CD4-positive, CD25-positive, alpha-beta regulatory T cell (primary cell): Measurements from ENCODE around the gene MSI2. TPM values are rescaled to one million over a fixed set of nuclear protein-coding genes. Genes with fewer than 3 reads are reported as not detected.

Source experiments
- ATAC-seq, 2 donors: fragments of 150-1000 bp; cut with Tn5 transposase; one replicate each; pipeline ENCODE4 v1.10.0; 2021; ENCODE audit warnings: low read depth in 2 of 2, moderate number of reproducible peaks in 2 of 2, moderate library complexity in 1 of 2
- DNase-seq, 3 donors: peaks; one replicate each; pipeline versions ENCODE4 v3.0.0 to v3.0.0-alpha.2; 2012 to 2022; ENCODE audit warnings: mixed read lengths in 1 of 3
- H3K27ac ChIP-seq: one replicate; pipeline ENCODE4 v1.7.0; 2013; ENCODE audit warnings: mild to moderate bottlenecking, low read length; ENCODE audit not compliant: insufficient read depth, poor library complexity, severe bottlenecking
- H3K27me3 ChIP-seq: one replicate; pipeline ENCODE4 v1.7.0; 2013; ENCODE audit warnings: low read length; ENCODE audit not compliant: control insufficient read depth, insufficient read depth
- H3K36me3 ChIP-seq: one replicate; pipeline ENCODE4 v1.7.0; 2013; ENCODE audit warnings: mild to moderate bottlenecking, low read length, moderate library complexity; ENCODE audit not compliant: control insufficient read depth, insufficient read depth
- H3K4me1 ChIP-seq: 2 replicates; pipeline ENCODE4 v1.7.0; 2013; ENCODE audit warnings: mild to moderate bottlenecking, low read length; ENCODE audit not compliant: insufficient read depth, control insufficient read depth, poor library complexity, severe bottlenecking
- H3K4me3 ChIP-seq: one replicate; pipeline ENCODE4 v1.7.0; 2013; ENCODE audit warnings: low read depth, mild to moderate bottlenecking, low read length, moderate library complexity
- H3K9me3 ChIP-seq, 2 experiments: 1 replicate in 1 of 2; 2 replicates in 1 of 2; pipeline ENCODE4 v1.7.0; 2013; ENCODE audit warnings: low read length in 2 of 2, mild to moderate bottlenecking in 1 of 2, moderate library complexity in 1 of 2; ENCODE audit not compliant: control insufficient read depth in 2 of 2
- H3K27ac Mint-ChIP-seq, 3 donors: one replicate each; pipeline ENCODE4 v1.8.0; 2020 to 2022; ENCODE audit warnings: mild to moderate bottlenecking in 3 of 3, mixed read lengths in 3 of 3, moderate library complexity in 2 of 3
- H3K27me3 Mint-ChIP-seq: one replicate; pipeline ENCODE4 v1.8.0; 2022; ENCODE audit warnings: mild to moderate bottlenecking, mixed read lengths
- H3K36me3 Mint-ChIP-seq: one replicate; pipeline ENCODE4 v1.8.0; 2020; ENCODE audit warnings: mixed read lengths
- H3K4me1 Mint-ChIP-seq, 4 donors: one replicate each; pipeline ENCODE4 v1.8.0; 2020 to 2022; ENCODE audit warnings: mixed read lengths in 4 of 4, mild to moderate bottlenecking in 1 of 4
- H3K4me3 Mint-ChIP-seq, 4 donors: one replicate each; pipeline ENCODE4 v1.8.0; 2020 to 2022; ENCODE audit warnings: mild to moderate bottlenecking in 4 of 4, mixed read lengths in 4 of 4, moderate library complexity in 3 of 4
- H3K9me3 Mint-ChIP-seq, 7 donors: one replicate each; pipeline ENCODE4 v1.8.0; 2020 to 2022; ENCODE audit warnings: mixed read lengths in 7 of 7, mild to moderate bottlenecking in 3 of 7, moderate library complexity in 2 of 7
- polyA plus RNA-seq, 4 donors: library from polyadenylated mRNA; unstranded; fragments of 300-500 nt; fragmentation: Illumina TruSeq; gene quantifications; one replicate each; pipeline ENCODE4 v1.2.3, GENCODE V29; 2021
- total RNA-seq: library from RNA; stranded (reverse); gene quantifications from one replicate; pipeline ENCODE4 v1.2.3, GENCODE V29; 2022

MSI2 gene
- total and polyA plus RNA-seq, 5 donors from 2014 or later: 3.2 to 177 (median 3.4) TPM

DNA sequence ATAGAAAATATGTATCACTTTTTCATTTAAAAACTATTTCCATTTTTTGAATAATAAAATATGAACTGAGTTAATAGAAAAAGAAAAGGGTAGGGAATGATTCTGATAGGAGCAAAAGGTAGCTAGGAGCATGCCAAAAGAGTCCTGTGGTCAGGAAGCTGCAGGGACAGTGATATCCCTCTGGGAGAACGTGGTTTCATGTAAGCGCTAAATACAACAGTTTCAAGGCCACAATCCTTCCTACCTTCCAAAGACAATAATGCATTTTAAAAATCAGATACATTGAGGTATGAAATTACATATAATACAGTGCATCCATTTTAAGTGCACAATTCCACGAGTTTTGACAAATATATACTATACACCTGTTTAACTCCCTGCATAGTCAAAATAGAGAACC is 432.9 kb downstream of the MSI2 start:
- Histone ChIP-seq H3K9me3 (no peaks in the 10 kb centered on the region), H3K27ac (no peak overlapping the region), H3K36me3 (no peaks in the 10 kb centered on the region), H3K4me1 (no peaks in the 10 kb centered on the region), H3K4me3 (no peak overlapping the region), H3K27me3 (no peaks in the 10 kb centered on the region)
- ATAC-seq (no peak), DNase-seq (no peak)
- no peak overlapping the region for H3K4me3 Mint-ChIP-seq
- H3K27me3 Mint-ChIP-seq: no peaks in the 10 kb centered on the region
- H3K36me3 Mint-ChIP-seq: peaks cover 7% of the 10 kb centered on the region
- no peak overlapping the region for H3K27ac Mint-ChIP-seq
- peaks cover 0 to 9% (median 4%) of the 10 kb centered on the region in 7 donors for H3K9me3 Mint-ChIP-seq
- peaks cover 4 to 13% (median 9%) of the 10 kb centered on the region in 4 donors for H3K4me1 Mint-ChIP-seq

DNA sequence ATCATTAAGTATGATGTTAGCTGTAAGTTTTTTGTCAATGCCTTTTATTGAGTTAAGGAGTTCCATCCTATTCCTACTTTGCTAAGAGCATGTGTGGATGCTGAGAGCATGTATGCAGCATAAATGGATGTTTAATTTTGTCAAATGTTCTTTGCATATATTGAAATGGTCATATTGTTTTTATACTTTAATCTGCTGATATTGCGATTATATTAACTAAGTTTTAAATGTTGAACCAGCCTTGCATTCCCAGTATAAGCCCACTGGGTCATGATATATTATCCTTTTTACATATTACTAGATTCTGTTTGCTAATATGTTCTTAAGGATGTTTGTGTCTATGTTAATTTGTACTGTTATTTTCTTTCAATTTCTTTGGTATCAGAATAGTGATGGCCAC is 435.6 kb downstream of the MSI2 start:
- DNase-seq: no peak
- Histone ChIP-seq H3K27me3 (no peaks in the 10 kb centered on the region), H3K9me3 (no peaks in the 10 kb centered on the region), H3K36me3 (no peaks in the 10 kb centered on the region), H3K4me3 (no peak overlapping the region), H3K4me1 (no peaks in the 10 kb centered on the region), H3K27ac (no peak overlapping the region)
- Mint-ChIP-seq H3K27ac (no peak overlapping the region), H3K4me3 (no peak overlapping the region), H3K9me3 (peaks cover 0 to 9% (median 4%) of the 10 kb centered on the region in 7 donors), H3K27me3 (no peaks in the 10 kb centered on the region), H3K4me1 (peaks cover 4 to 13% (median 9%) of the 10 kb centered on the region in 4 donors), H3K36me3 (peaks cover 3% of the 10 kb centered on the region)
- no peak for ATAC-seq

GRCh38 chr17:57692770-57693169 is 436.4 kb downstream of the MSI2 start:
- no peaks in the 10 kb centered on the region for H3K4me1 ChIP-seq
- no peak overlapping the region for H3K4me3 ChIP-seq
- no peaks in the 10 kb centered on the region for H3K9me3 ChIP-seq
- H3K27ac Mint-ChIP-seq: no peak overlapping the region
- ATAC-seq: no peak
- DNase-seq: no peak
- peaks cover 0 to 9% (median 4%) of the 10 kb centered on the region in 7 donors for H3K9me3 Mint-ChIP-seq
- H3K27ac ChIP-seq: no peak overlapping the region
- H3K36me3 Mint-ChIP-seq: peaks cover 3% of the 10 kb centered on the region
- no peak overlapping the region for H3K4me3 Mint-ChIP-seq
- no peaks in the 10 kb centered on the region for H3K27me3 ChIP-seq
- no peaks in the 10 kb centered on the region for H3K27me3 Mint-ChIP-seq
- peaks cover 4 to 13% (median 9%) of the 10 kb centered on the region in 4 donors for H3K4me1 Mint-ChIP-seq
- H3K36me3 ChIP-seq: no peaks in the 10 kb centered on the region

DNA sequence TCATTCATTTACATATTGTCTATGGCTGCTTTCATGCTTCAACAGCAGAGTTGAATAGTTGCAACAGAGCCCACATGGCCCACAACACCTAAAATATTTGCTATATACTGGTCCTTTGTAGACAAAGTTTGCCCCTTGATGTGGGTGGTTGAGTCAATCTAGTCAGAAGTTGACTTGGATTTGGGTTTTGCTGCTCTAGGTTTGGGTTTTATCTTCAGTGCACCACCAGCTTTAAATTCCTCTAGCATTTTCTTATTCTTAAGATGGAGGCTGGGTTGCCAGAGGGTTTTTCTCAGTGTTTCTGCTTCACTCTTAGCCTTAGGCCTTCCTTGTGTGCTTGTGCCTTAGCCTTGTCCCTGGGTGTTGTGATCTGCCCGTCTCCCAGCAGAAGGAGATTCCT is 437.7 kb downstream of the MSI2 start:
- Histone ChIP-seq H3K9me3 (no peaks in the 10 kb centered on the region), H3K4me3 (no peak overlapping the region), H3K36me3 (no peaks in the 10 kb centered on the region), H3K27ac (no peak overlapping the region), H3K4me1 (peaks cover 9% of the 10 kb centered on the region), H3K27me3 (no peaks in the 10 kb centered on the region)
- Mint-ChIP-seq H3K36me3 (peaks cover 3% of the 10 kb centered on the region), H3K27ac (no peak overlapping the region), H3K9me3 (peaks cover 0 to 9% (median 4%) of the 10 kb centered on the region in 7 donors), H3K4me3 (no peak overlapping the region), H3K4me1 (peaks cover 4 to 13% (median 9%) of the 10 kb centered on the region in 4 donors), H3K27me3 (no peaks in the 10 kb centered on the region)
- ATAC-seq: no peak
- DNase-seq: no peak

DNA sequence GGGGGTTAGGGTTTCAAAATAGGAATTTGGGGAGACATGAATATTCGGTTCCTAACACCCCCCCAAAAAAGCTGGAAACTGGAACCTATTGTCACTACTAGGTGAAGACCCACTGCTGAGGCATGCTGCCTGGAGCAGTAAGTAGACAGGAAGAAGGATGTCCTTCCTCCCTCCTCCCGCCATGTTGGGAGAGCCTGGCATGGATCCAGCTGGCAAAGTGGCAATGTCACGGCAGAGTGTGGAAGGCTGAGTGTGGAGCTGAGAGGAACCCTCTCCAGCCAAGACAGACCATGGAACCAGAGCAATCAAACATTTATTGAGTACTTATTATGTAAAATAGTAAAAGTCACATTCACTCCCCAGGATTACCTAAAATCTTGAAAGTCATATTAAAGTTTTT is 439.7 kb downstream of the MSI2 start:
- no peaks in the 10 kb centered on the region for H3K27me3 ChIP-seq
- Mint-ChIP-seq H3K4me3 (no peak overlapping the region), H3K4me1 (peaks cover 5 to 17% (median 10%) of the 10 kb centered on the region in 4 donors), H3K9me3 (peaks cover 0 to 8% (median 3%) of the 10 kb centered on the region in 7 donors), H3K27ac (no peak overlapping the region), H3K36me3 (peaks cover 3% of the 10 kb centered on the region), H3K27me3 (no peaks in the 10 kb centered on the region)
- H3K27ac ChIP-seq: no peak overlapping the region
- ATAC-seq (no peak), DNase-seq (no peak)
- H3K4me1 ChIP-seq: peaks cover 9% of the 10 kb centered on the region
- H3K9me3 ChIP-seq: no peaks in the 10 kb centered on the region
- no peak overlapping the region for H3K4me3 ChIP-seq
- H3K36me3 ChIP-seq: no peaks in the 10 kb centered on the region

- H3K27ac Mint-ChIP-seq: no peak overlapping the region
- H3K27me3 ChIP-seq: no peaks in the 10 kb centered on the region
- H3K36me3 ChIP-seq: no peaks in the 10 kb centered on the region
- peaks cover 0 to 7% (median under 1%) of the 10 kb centered on the region in 7 donors for H3K9me3 Mint-ChIP-seq
- no peak for DNase-seq
- H3K4me1 Mint-ChIP-seq: peaks cover 5 to 16% (median 10%) of the 10 kb centered on the region in 4 donors
- H3K4me3 Mint-ChIP-seq: no peak overlapping the region
- no peak overlapping the region for H3K27ac ChIP-seq
- H3K4me3 ChIP-seq: no peak overlapping the region
- ATAC-seq: no peak
- peaks cover 9% of the 10 kb centered on the region for H3K4me1 ChIP-seq
- H3K27me3 Mint-ChIP-seq: no peaks in the 10 kb centered on the region
- no peaks in the 10 kb centered on the region for H3K9me3 ChIP-seq
- H3K36me3 Mint-ChIP-seq: peaks cover 3% of the 10 kb centered on the region
Measured at GRCh38 chr17:57697197-57697596, 440.9 kb downstream of the MSI2 start.

DNA sequence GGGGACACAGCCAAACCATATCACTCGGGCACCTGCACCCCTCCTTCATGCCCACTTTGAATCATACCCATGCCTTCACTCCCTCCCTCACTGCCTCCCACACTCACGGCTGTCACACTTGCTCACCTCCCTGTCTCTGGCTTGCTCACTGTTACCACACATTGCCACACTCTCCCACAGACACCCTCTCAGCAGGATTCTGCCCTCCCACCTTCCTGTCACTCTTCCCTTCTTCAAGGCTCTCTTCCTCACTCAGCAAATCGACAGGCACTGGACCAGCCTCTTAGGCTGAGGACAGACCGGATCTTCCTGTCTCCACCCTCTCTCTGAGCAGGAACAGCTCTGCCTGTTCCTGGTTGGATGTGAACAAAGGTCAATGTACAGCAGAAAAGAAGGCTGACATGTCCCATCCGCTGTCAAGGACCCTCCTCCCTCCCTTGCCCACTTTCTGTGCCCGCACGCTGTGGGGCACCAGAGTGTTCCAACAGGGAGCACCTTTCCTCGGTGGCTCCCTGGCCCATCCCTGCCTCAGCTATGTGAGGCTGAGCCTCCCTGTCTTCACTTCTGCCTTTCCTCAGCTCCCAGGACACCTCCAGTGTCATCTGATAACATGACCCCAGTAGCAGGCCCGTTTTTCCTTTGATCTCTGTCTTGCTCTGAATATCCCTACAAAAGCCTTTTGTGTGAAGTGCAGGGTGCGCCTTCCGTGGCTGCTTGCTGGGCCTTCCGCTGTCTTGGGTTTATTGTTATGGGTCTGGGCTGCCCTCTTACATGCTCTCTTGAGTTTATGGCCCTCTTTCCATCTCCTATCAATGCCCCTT is 441.8 kb downstream of the MSI2 start:
- H3K9me3 Mint-ChIP-seq: peaks cover 0 to 6% (median 2%) of the 10 kb centered on the region in 7 donors
- no peaks in the 10 kb centered on the region for H3K27me3 Mint-ChIP-seq
- H3K4me1 Mint-ChIP-seq: peaks cover 0 to 11% (median 4%) of the 10 kb centered on the region in 4 donors
- no peak overlapping the region for H3K4me3 ChIP-seq
- peaks cover 9% of the 10 kb centered on the region for H3K4me1 ChIP-seq
- no peaks in the 10 kb centered on the region for H3K27me3 ChIP-seq
- ATAC-seq: peak in 1 of 2 donors; percentile 20
- H3K4me3 Mint-ChIP-seq: no peak overlapping the region
- H3K36me3 ChIP-seq: no peaks in the 10 kb centered on the region
- H3K36me3 Mint-ChIP-seq: peaks cover 3% of the 10 kb centered on the region
- no peaks in the 10 kb centered on the region for H3K9me3 ChIP-seq
- DNase-seq: no peak
- no peak overlapping the region for H3K27ac Mint-ChIP-seq
- no peak overlapping the region for H3K27ac ChIP-seq

DNA sequence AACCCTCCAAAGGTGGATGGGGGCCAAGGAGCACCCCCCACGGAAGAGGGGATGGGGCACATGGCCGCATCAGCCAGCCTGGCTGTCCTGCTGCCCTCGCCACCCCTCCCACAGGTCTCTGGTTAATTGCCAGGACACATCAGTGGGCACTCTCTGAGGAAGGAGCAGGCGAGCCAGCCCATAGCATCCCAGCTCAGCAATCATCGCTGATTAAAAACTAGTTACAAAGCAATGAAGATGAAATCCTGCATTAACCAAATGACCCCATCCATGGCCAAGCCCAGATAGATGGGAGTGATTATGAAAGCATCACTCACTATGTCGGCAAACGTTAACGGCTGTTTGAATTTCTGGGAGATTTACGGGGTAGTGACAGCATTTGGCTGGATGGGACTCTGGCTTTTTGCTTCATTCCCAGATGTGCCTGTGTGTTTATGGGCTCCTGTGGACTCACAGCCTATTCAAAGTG is 443.5 kb downstream of the MSI2 start:
- Histone ChIP-seq H3K27ac (no peak overlapping the region), H3K4me1 (peaks cover 9% of the 10 kb centered on the region), H3K27me3 (no peaks in the 10 kb centered on the region), H3K36me3 (no peaks in the 10 kb centered on the region), H3K4me3 (no peak overlapping the region), H3K9me3 (no peaks in the 10 kb centered on the region)
- Mint-ChIP-seq H3K4me3 (no peak overlapping the region), H3K4me1 (peaks cover 0 to 5% (median 1%) of the 10 kb centered on the region in 4 donors), H3K27ac (no peak overlapping the region), H3K27me3 (no peaks in the 10 kb centered on the region), H3K36me3 (peaks cover 7% of the 10 kb centered on the region), H3K9me3 (peaks cover 0 to 2% (median 0%) of the 10 kb centered on the region in 7 donors)
- no peak for ATAC-seq
- DNase-seq: no peak
